ENCODE data around the gene ABCD2. TPM values are rescaled to one million over a fixed set of nuclear protein-coding genes. Genes with fewer than 3 reads are reported as not detected.

Gene ABCD2
- total and polyA plus RNA-seq, 2 of the 4 experiments (the other 2 are of a cell fraction) = not detected

GRCh38 chr12:39606712-39607423, 12.7 kb downstream of the ABCD2 start:
- Histone ChIP-seq H2BK20ac (ENCODE audit: low read depth, low read length) (no peak overlapping the region), H3K14ac (replicated peaks; ENCODE audit: low read depth, low read length) (no peak overlapping the region), H3K4me2 (ENCODE audit: low read depth, low read length) (no peak overlapping the region), H2AK9ac (replicated peaks; ENCODE audit: low read depth, low read length, poor library complexity) (no peak overlapping the region), H2BK15ac (ENCODE audit: low read depth, low read length) (no peak overlapping the region), H3K4me3 (ENCODE audit: insufficient read depth, low read depth, low read length) (no peak overlapping the region), H3K23ac (ENCODE audit: low read depth, low read length) (no peak overlapping the region), H3K27ac (ENCODE audit: insufficient read depth, low read length) (no peak overlapping the region), H4K8ac (ENCODE audit: low read depth in 2 of 2, low read length in 2 of 2) (no peak overlapping the region), H3K4ac (ENCODE audit: low read depth, low read length) (no peak overlapping the region), H2BK120ac (ENCODE audit: low read depth, low read length) (no peak overlapping the region), H4K20me1 (ENCODE audit: insufficient read depth, low read length) (no peaks in the 10 kb centered on the region), H3K36me3 (ENCODE audit: control insufficient read depth, insufficient read depth, low read length) (no peaks in the 10 kb centered on the region), H3K9me1 (ENCODE audit: insufficient read depth, low read length) (no peaks in the 10 kb centered on the region), H3K56ac (ENCODE audit: extremely low read depth, insufficient read depth, low read length) (no peak overlapping the region), H3K79me1 (ENCODE audit: low read depth in 1 of 2, low read length in 2 of 2) (no peaks in the 10 kb centered on the region), H3K18ac (ENCODE audit: low read depth, low read length) (no peak overlapping the region), H3K9ac (ENCODE audit: low read depth, low read length) (no peak overlapping the region), H2BK5ac (ENCODE audit: low read depth, low read length, poor library complexity, severe bottlenecking) (no peak overlapping the region), H2AFZ (replicated peaks; ENCODE audit: low read length, poor library complexity) (no peak overlapping the region), H4K5ac (ENCODE audit: low read depth, low read length) (no peak overlapping the region), H3K9me3 (ENCODE audit: control insufficient read depth, insufficient read depth, low read length) (no peaks in the 10 kb centered on the region), H2AK5ac (ENCODE audit: low read depth, low read length) (no peak overlapping the region), H3K27me3 (ENCODE audit: control insufficient read depth, insufficient read depth, low read length) (no peaks in the 10 kb centered on the region), H3K4me1 (ENCODE audit: control insufficient read depth, insufficient read depth, low read length) (no peaks in the 10 kb centered on the region), H4K91ac (ENCODE audit: insufficient read depth, low read depth, low read length) (no peak overlapping the region)
- no TSS peak for BruUV-seq (replicated peaks)
- DNase-seq (no peak), ATAC-seq (ENCODE audit: low read depth) (no peak)
- CTCF ChIA-PET = no interaction called here
- TF ChIP-seq MAFK (IDR thresholded peaks at IDR 0.05; ENCODE audit: low read depth, low read length) (no peak), BHLHE40 (IDR thresholded peaks at IDR 0.05; ENCODE audit: low read depth, low read length) (no peak), MXI1 (IDR thresholded peaks at IDR 0.05; ENCODE audit: borderline replicate concordance, low read depth, low read length) (no peak), NFE2L2 (IDR thresholded peaks at IDR 0.05; ENCODE audit: low read depth, low read length) (no peak), SMC3 (IDR thresholded peaks at IDR 0.05; ENCODE audit: low read depth, low read length) (no peak), RFX5 (IDR thresholded peaks at IDR 0.05; ENCODE audit: low read depth, low read length) (no peak), RCOR1 (IDR thresholded peaks at IDR 0.05; ENCODE audit: insufficient replicate concordance, low read length) (no peak), USF2 (IDR thresholded peaks at IDR 0.05; ENCODE audit: low read depth, low read length) (no peak), CHD1 (IDR thresholded peaks at IDR 0.05; ENCODE audit: low read depth, low read length) (no peak), CEBPB (IDR thresholded peaks at IDR 0.05; ENCODE audit: low read depth, low read length) (no peak), FOS (IDR thresholded peaks at IDR 0.05; ENCODE audit: low read depth, low read length) (no peak)
- 100% methylated on average over 1 of the region's 4 CpGs; no CpG with 5 or more reads in 1 of the 2 experiments for WGBS, 2 experiments (ENCODE audit: extremely low coverage in 2 of 2, insufficient read length in 1 of 2)
- intact Hi-C loops (cut with micrococcal nuclease) (no loop called here), in situ Hi-C loops (cut with MboI; ENCODE audit: low sequenced_read_pairs) (loop anchor here (10.0 to 25.0 kb wide), 2 partner anchors 62 to 295 kb away; no protein-coding TSS in a partner anchor), dilution Hi-C loops (cut with HindIII; ENCODE audit: low sequenced_read_pairs, unreplicated experiment) (no loop called here)
- POLR2A ChIA-PET (ENCODE audit: unreplicated experiment) = no interaction called here
